DND-41 (cell line): ENCODE results near the gene KCNMA1.

Source experiments
- ATAC-seq: fragments of 200-7000 bp; cut with Tn5 transposase; 3 replicates; pipeline ENCODE4 v1.9.1; 2021; ENCODE audit warnings: low read depth; ENCODE audit not compliant: insufficient read depth
- DNase-seq: peaks from one replicate; pipeline ENCODE4 v3.0.0-alpha.2; 2020
- H2AFZ ChIP-seq: 2 replicates; pipeline ENCODE4 v1.6.0; 2012; ENCODE audit warnings: low read depth, low read length
- H3K27ac ChIP-seq: 2 replicates; pipeline ENCODE4 v1.5.1; 2012; ENCODE audit warnings: low read length, inconsistent platforms
- H3K27me3 ChIP-seq: fragments of 200-600 bp; sonication (generic); 2 replicates; pipeline ENCODE4 v1.6.0; 2012; ENCODE audit warnings: low read length, mild to moderate bottlenecking, inconsistent platforms; ENCODE audit not compliant: insufficient read depth, poor library complexity
- H3K36me3 ChIP-seq: 2 replicates; pipeline ENCODE4 v1.5.1; 2012; ENCODE audit warnings: low read length, inconsistent platforms; ENCODE audit not compliant: insufficient read depth
- H3K4me1 ChIP-seq: 2 replicates; pipeline ENCODE4 v1.5.1; 2012; ENCODE audit warnings: mild to moderate bottlenecking, low read length; ENCODE audit not compliant: insufficient read depth
- H3K4me2 ChIP-seq: 2 replicates; pipeline ENCODE4 v1.6.0; 2012; ENCODE audit warnings: mild to moderate bottlenecking, moderate library complexity, low read length, inconsistent platforms; ENCODE audit not compliant: insufficient read depth
- H3K4me3 ChIP-seq, 2 experiments: fragments of 200-600 bp in 1 of 2; shearing (Covaris generic) in 1 of 2; 2 replicates each; pipeline ENCODE4 v1.5.1; 2012 to 2016; ENCODE audit warnings: inconsistent platforms in 2 of 2, low read length in 2 of 2, mild to moderate bottlenecking in 2 of 2, low read depth in 1 of 2, moderate library complexity in 1 of 2
- H3K79me2 ChIP-seq: 2 replicates; pipeline ENCODE4 v1.6.0; 2012; ENCODE audit warnings: low read length, inconsistent platforms; ENCODE audit not compliant: insufficient read depth
- H3K9ac ChIP-seq: 2 replicates; pipeline ENCODE4 v1.6.0; 2012; ENCODE audit warnings: low read depth, mild to moderate bottlenecking, inconsistent platforms, low read length, moderate library complexity
- H3K9me3 ChIP-seq: 2 replicates; pipeline ENCODE4 v1.5.1; 2012; ENCODE audit warnings: low read length, moderate library complexity, mild to moderate bottlenecking, inconsistent platforms; ENCODE audit not compliant: insufficient read depth, severe bottlenecking
- H4K20me1 ChIP-seq: 2 replicates; pipeline ENCODE4 v1.6.0; 2012; ENCODE audit warnings: low read length; ENCODE audit not compliant: insufficient read depth
- CTCF ChIP-seq: IDR thresholded peaks from 2 replicates; pipeline ENCODE4 v1.5.1; 2012; ENCODE audit warnings: borderline replicate concordance, low read length, moderate library complexity, mild to moderate bottlenecking; ENCODE audit not compliant: poor library complexity, severe bottlenecking; ENCODE audit errors: extremely low read depth
- EZH2 ChIP-seq: IDR thresholded peaks from 3 replicates; pipeline ENCODE4 v1.6.1; 2012; ENCODE audit warnings: borderline replicate concordance, low read depth, mild to moderate bottlenecking, moderate library complexity, low read length, inconsistent platforms; ENCODE audit not compliant: severe bottlenecking

Gene KCNMA1

GRCh38 chr10:77680811-77681210 lies 43.2 kb upstream of the KCNMA1 start:
- Histone ChIP-seq H3K4me2 (no peak overlapping the region), H4K20me1 (no peaks in the 10 kb centered on the region), H3K79me2 (no peaks in the 10 kb centered on the region), H3K4me3 (no peak overlapping the region), H3K36me3 (no peaks in the 10 kb centered on the region), H2AFZ (no peak overlapping the region), H3K4me1 (no peaks in the 10 kb centered on the region), H3K9ac (no peak overlapping the region), H3K27me3 (peaks cover 3% of the 10 kb centered on the region), H3K9me3 (no peaks in the 10 kb centered on the region), H3K27ac (no peak overlapping the region)
- DNase-seq: no peak
- ATAC-seq: no peak
- TF ChIP-seq CTCF (no peak), EZH2 (no peak)

GRCh38 chr10:77680065-77680464 lies 42.5 kb upstream of the KCNMA1 start:
- Histone ChIP-seq H4K20me1 (no peaks in the 10 kb centered on the region), H3K27ac (no peak overlapping the region), H3K4me2 (no peak overlapping the region), H3K9ac (no peak overlapping the region), H3K4me3 (no peak overlapping the region), H3K9me3 (no peaks in the 10 kb centered on the region), H2AFZ (no peak overlapping the region), H3K4me1 (no peaks in the 10 kb centered on the region), H3K36me3 (no peaks in the 10 kb centered on the region), H3K27me3 (peaks cover 6% of the 10 kb centered on the region), H3K79me2 (no peaks in the 10 kb centered on the region)
- no peak for TF ChIP-seq CTCF
- TF ChIP-seq EZH2: no peak
- ATAC-seq: no peak
- DNase-seq: no peak

- no peaks in the 10 kb centered on the region for H3K4me1 ChIP-seq
- H3K9ac ChIP-seq: no peak overlapping the region
These were observed 41.6 kb upstream of the KCNMA1 start for GRCh38 chr10:77679217-77679616.

More at GRCh38 chr10:77679217-77679616, 41.6 kb upstream of the KCNMA1 start:
- Histone ChIP-seq H3K79me2 (no peaks in the 10 kb centered on the region), H3K4me3 (no peak overlapping the region), H4K20me1 (no peaks in the 10 kb centered on the region), H3K27ac (no peak overlapping the region), H3K4me2 (no peak overlapping the region), H3K9me3 (no peaks in the 10 kb centered on the region), H2AFZ (no peak overlapping the region), H3K27me3 (peaks cover 6% of the 10 kb centered on the region), H3K36me3 (no peaks in the 10 kb centered on the region)
- DNase-seq (no peak), ATAC-seq (no peak)
- no peak for TF ChIP-seq EZH2
- no peak for TF ChIP-seq CTCF
